Measurements from ENCODE around the gene UPK3A.

The UPK3A gene

GRCh38 chr22:45330548-45330947 is 45.8 kb downstream of the UPK3A start:
- peaks cover 26% of the 10 kb centered on the region for H3K36me3 Mint-ChIP-seq
- DNase-seq (ENCODE audit: low spot score in 2 of 2) (no peak), ATAC-seq (ENCODE audit: low read depth) (no peak)
- H3K27me3 Mint-ChIP-seq = no peaks in the 10 kb centered on the region
- H3K4me1 Mint-ChIP-seq = no peaks in the 10 kb centered on the region
- H3K9me3 Mint-ChIP-seq = no peaks in the 10 kb centered on the region
- no peak overlapping the region for H3K27ac Mint-ChIP-seq
- H3K4me3 Mint-ChIP-seq = no peak overlapping the region

DNA sequence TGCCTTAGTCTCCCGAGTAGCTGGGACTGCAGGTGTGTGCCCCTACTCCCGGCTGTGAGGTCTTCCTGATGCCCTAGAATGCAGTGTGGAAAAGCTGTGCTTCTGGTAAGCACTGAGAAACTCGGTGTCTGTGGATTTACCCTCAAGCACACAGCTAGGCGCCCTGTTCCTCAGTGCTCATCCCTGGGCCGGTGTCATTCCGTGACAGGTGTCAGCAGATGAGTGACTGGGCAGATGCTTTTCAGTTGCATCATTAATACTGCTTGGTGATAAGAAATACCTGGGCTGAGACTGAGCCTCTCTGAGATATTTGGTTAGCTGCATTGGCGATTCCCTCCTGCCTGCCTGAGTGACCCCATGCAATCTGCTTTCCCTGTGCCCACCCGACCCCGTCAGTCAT is 46.7 kb downstream of the UPK3A start:
- ATAC-seq (ENCODE audit: low read depth) (no peak), DNase-seq (ENCODE audit: low spot score in 2 of 2) (no peak)
- Mint-ChIP-seq H3K36me3 (peaks cover 26% of the 10 kb centered on the region), H3K4me1 (no peaks in the 10 kb centered on the region), H3K9me3 (no peaks in the 10 kb centered on the region), H3K27ac (no peak overlapping the region), H3K4me3 (no peak overlapping the region), H3K27me3 (no peaks in the 10 kb centered on the region)

- DNase-seq (ENCODE audit: low spot score in 2 of 2) (no peak), ATAC-seq (ENCODE audit: low read depth) (no peak)
- Mint-ChIP-seq H3K9me3 (no peaks in the 10 kb centered on the region), H3K36me3 (peaks cover 27% of the 10 kb centered on the region), H3K27me3 (no peaks in the 10 kb centered on the region), H3K4me3 (no peak overlapping the region), H3K27ac (no peak overlapping the region), H3K4me1 (no peaks in the 10 kb centered on the region)
Observed at GRCh38 chr22:45332001-45332400, 47.3 kb downstream of the UPK3A start.

DNA sequence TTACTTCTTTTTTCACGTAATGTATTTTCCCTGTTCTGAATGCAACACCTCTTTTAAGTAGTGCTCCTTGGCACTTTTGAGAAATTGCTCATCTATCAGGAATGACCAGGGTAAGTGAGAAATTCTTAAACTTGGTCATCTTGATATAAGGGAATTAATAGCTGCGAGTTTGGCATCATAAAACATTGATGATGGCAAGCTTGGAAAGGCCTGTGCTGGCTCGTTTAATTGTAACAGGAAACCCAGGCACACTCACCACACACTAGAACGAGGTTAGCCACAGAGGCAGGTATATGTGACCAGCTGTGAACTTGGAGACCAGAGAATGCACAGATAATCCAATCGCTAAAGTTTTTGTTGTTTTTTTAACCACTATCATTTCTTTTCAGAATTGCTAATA is 49.3 kb downstream of the UPK3A start:
- H3K4me3 Mint-ChIP-seq = no peak overlapping the region
- no peak for ATAC-seq (ENCODE audit: low read depth)
- H3K9me3 Mint-ChIP-seq = no peaks in the 10 kb centered on the region
- no peaks in the 10 kb centered on the region for H3K27me3 Mint-ChIP-seq
- H3K4me1 Mint-ChIP-seq = no peaks in the 10 kb centered on the region
- H3K27ac Mint-ChIP-seq = no peak overlapping the region
- DNase-seq (ENCODE audit: low spot score in 2 of 2) = no peak
- peaks cover 29% of the 10 kb centered on the region for H3K36me3 Mint-ChIP-seq

GRCh38 chr22:45334528-45334927 is 49.8 kb downstream of the UPK3A start:
- no peak overlapping the region for H3K27ac Mint-ChIP-seq
- no peak overlapping the region for H3K4me3 Mint-ChIP-seq
- DNase-seq (ENCODE audit: low spot score in 2 of 2) (no peak), ATAC-seq (ENCODE audit: low read depth) (no peak)
- peaks cover 27% of the 10 kb centered on the region for H3K36me3 Mint-ChIP-seq
- no peaks in the 10 kb centered on the region for H3K9me3 Mint-ChIP-seq
- no peaks in the 10 kb centered on the region for H3K4me1 Mint-ChIP-seq
- no peaks in the 10 kb centered on the region for H3K27me3 Mint-ChIP-seq

DNA sequence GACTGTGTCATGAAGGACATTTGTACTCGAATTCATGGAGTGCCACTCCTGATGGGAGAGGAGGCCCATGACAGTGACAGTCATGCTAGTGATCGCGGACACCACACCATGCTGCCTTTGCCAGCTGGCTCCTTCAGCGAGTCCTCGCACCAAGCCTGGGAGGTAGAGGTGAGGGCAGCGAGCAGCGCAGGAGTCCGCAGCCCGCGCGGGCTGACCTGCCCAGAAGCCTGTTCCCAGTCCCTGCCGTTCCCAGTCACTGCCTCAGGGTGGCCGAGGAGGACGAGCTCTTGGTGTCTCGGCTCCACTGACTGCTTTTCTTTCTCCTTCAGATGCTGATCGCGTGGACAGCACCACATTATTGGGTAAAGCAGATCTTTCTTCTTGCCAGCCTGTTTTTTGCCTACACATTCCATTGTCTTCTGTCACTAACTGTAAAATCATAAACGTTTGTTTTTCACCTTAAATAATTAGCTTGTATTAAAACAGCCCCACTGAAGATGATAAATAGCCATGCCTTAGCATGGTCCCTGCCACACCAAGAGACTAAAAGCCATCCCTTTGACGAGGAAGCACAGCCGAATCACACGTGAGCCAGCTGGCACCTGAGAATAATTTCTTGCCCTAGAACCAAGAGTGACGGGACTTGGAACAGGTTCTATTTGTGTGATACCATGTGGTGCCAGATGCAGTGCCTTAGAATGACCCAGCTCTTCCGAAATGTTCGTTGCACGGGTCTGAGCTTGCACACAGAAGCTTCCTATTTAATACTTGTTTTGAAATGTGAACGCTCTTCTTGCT is 50.5 kb downstream of the UPK3A start:
- H3K9me3 Mint-ChIP-seq = no peaks in the 10 kb centered on the region
- DNase-seq (ENCODE audit: low spot score in 2 of 2) (no peak), ATAC-seq (ENCODE audit: low read depth) (no peak)
- H3K27ac Mint-ChIP-seq = no peak overlapping the region
- no peak overlapping the region for H3K4me3 Mint-ChIP-seq
- H3K4me1 Mint-ChIP-seq = no peaks in the 10 kb centered on the region
- no peaks in the 10 kb centered on the region for H3K27me3 Mint-ChIP-seq
- peaks cover 31% of the 10 kb centered on the region for H3K36me3 Mint-ChIP-seq

- H3K4me3 Mint-ChIP-seq = no peak overlapping the region
- no peaks in the 10 kb centered on the region for H3K27me3 Mint-ChIP-seq
- no peak overlapping the region for H3K27ac Mint-ChIP-seq
- H3K36me3 Mint-ChIP-seq = peaks cover 29% of the 10 kb centered on the region
- DNase-seq (ENCODE audit: low spot score in 2 of 2) (no peak), ATAC-seq (ENCODE audit: low read depth) (no peak)
- H3K4me1 Mint-ChIP-seq = no peaks in the 10 kb centered on the region
- no peaks in the 10 kb centered on the region for H3K9me3 Mint-ChIP-seq
Observed at GRCh38 chr22:45335854-45336522, 51.2 kb downstream of the UPK3A start.

GRCh38 chr22:45336971-45337431 is 52.3 kb downstream of the UPK3A start:
- no peak for ATAC-seq (ENCODE audit: low read depth)
- H3K4me3 Mint-ChIP-seq = no peak overlapping the region
- H3K36me3 Mint-ChIP-seq = peaks cover 28% of the 10 kb centered on the region
- H3K27me3 Mint-ChIP-seq = no peaks in the 10 kb centered on the region
- H3K9me3 Mint-ChIP-seq = no peaks in the 10 kb centered on the region
- H3K27ac Mint-ChIP-seq = no peak overlapping the region
- H3K4me1 Mint-ChIP-seq = no peaks in the 10 kb centered on the region
- DNase-seq (ENCODE audit: low spot score in 2 of 2) = no peak

- Mint-ChIP-seq H3K27ac (no peak overlapping the region), H3K36me3 (peaks cover 30% of the 10 kb centered on the region), H3K27me3 (no peaks in the 10 kb centered on the region), H3K9me3 (no peaks in the 10 kb centered on the region), H3K4me3 (no peak overlapping the region), H3K4me1 (no peaks in the 10 kb centered on the region)
- ATAC-seq (ENCODE audit: low read depth) = no peak
- DNase-seq (ENCODE audit: low spot score in 2 of 2) = no peak
Observed at GRCh38 chr22:45337536-45337935, 52.8 kb downstream of the UPK3A start.

DNA sequence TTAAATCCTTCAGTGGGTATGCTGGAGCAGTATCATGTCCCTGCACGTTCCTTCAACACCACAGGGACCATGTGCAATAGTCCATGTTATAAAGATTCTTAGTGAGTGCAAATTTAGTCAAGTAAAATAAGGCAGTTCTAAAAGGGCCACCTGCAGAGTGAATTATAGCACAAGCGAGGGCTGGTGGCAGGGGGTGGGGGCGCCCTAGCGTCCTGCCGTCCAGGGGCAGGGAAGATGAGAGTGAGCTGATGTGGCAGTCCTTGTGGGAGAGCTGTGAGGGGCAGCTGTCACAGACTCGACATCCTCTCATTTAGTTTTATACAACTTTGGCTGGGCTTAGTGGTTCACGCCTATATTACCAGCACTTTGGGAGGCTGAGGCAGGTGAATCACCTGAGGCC is 54.0 kb downstream of the UPK3A start:
- H3K9me3 Mint-ChIP-seq = no peaks in the 10 kb centered on the region
- no peak for ATAC-seq (ENCODE audit: low read depth)
- peaks cover 27% of the 10 kb centered on the region for H3K36me3 Mint-ChIP-seq
- DNase-seq (ENCODE audit: low spot score in 2 of 2) = no peak
- no peaks in the 10 kb centered on the region for H3K4me1 Mint-ChIP-seq
- H3K4me3 Mint-ChIP-seq = no peak overlapping the region
- H3K27ac Mint-ChIP-seq = no peak overlapping the region
- H3K27me3 Mint-ChIP-seq = no peaks in the 10 kb centered on the region

- Mint-ChIP-seq H3K4me1 (no peaks in the 10 kb centered on the region), H3K27ac (no peak overlapping the region), H3K9me3 (no peaks in the 10 kb centered on the region), H3K4me3 (no peak overlapping the region), H3K27me3 (no peaks in the 10 kb centered on the region), H3K36me3 (peaks cover 25% of the 10 kb centered on the region)
- no peak for ATAC-seq (ENCODE audit: low read depth)
- no peak for DNase-seq (ENCODE audit: low spot score in 2 of 2)
Observed at GRCh38 chr22:45340323-45340722, 55.6 kb downstream of the UPK3A start.

- Mint-ChIP-seq H3K36me3 (peaks cover 21% of the 10 kb centered on the region), H3K27me3 (no peaks in the 10 kb centered on the region), H3K4me3 (no peak overlapping the region), H3K4me1 (no peaks in the 10 kb centered on the region), H3K9me3 (no peaks in the 10 kb centered on the region), H3K27ac (no peak overlapping the region)
- DNase-seq (ENCODE audit: low spot score in 2 of 2) (no peak), ATAC-seq (ENCODE audit: low read depth) (no peak)
Observed at GRCh38 chr22:45341498-45341897, 56.7 kb downstream of the UPK3A start.

GRCh38 chr22:45343143-45343542 is 58.4 kb downstream of the UPK3A start:
- Mint-ChIP-seq H3K36me3 (peaks cover 15% of the 10 kb centered on the region), H3K9me3 (no peaks in the 10 kb centered on the region), H3K27ac (no peak overlapping the region), H3K4me3 (no peak overlapping the region), H3K4me1 (no peaks in the 10 kb centered on the region), H3K27me3 (no peaks in the 10 kb centered on the region)
- DNase-seq (ENCODE audit: low spot score in 2 of 2) (no peak), ATAC-seq (ENCODE audit: low read depth) (no peak)

DNA sequence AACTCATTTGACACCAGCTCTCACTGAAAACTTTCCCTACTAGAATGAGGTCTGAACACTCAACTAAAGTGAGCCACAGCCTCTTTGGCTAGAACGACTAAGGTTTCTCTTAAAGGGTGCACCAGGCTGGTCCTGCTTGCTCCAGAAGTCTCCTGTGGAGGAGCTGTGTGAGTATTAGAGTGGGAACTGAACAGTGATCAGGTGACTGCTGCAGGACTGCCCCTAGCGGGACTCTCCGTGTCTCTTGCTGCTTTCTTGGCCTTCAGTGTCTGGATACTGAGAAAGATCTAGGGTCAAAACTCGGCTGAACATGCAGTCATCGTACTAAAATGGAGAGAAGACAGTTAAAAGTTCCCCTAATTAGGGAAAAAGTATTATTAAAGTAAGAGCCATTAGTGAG is 59.6 kb downstream of the UPK3A start:
- Mint-ChIP-seq H3K27ac (no peak overlapping the region), H3K4me1 (no peaks in the 10 kb centered on the region), H3K4me3 (no peak overlapping the region), H3K36me3 (peaks cover 12% of the 10 kb centered on the region), H3K27me3 (no peaks in the 10 kb centered on the region), H3K9me3 (no peaks in the 10 kb centered on the region)
- no peak for ATAC-seq (ENCODE audit: low read depth)
- DNase-seq (ENCODE audit: low spot score in 2 of 2) = no peak

Data from memory B cell (primary cell).